Measurements from ENCODE around the gene VWA8. TPM values are rescaled to one million over a fixed set of nuclear protein-coding genes. Genes with fewer than 3 reads are reported as not detected.
"Not testable (repeated sequence)": the region's sequence is repeated elsewhere in the genome, so short reads cannot be mapped to it uniquely, and the experiment has no call there.

Gene VWA8
- polyA plus RNA-seq, 1 donor from 2014 or later = 3.7 TPM

DNA sequence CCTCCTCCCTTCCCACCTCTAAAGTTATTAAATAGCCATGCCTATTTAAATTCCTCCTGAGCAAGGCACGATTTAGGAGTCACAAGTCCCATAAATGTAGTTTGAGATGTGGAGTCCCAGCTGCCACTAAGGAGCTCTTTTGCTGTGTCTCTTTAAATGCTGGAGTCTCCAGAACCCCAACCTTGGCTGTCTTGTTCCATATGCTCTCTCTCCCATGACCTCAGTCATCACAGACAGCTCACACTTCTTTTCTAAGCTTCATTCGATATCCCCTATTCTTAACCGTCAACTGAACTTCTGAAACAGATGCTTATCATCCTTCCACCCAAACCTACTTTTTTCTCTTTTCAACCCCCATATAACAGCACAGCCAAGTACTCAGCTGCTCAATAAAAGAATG is 197.1 kb downstream of the VWA8 start:
- Mint-ChIP-seq H3K4me1 (no peaks in the 10 kb centered on the region), H3K36me3 (peaks cover 7% of the 10 kb centered on the region), H3K4me3 (no peak overlapping the region), H3K27ac (no peak overlapping the region), H3K27me3 (no peaks in the 10 kb centered on the region), H3K9me3 (no peaks in the 10 kb centered on the region)

DNA sequence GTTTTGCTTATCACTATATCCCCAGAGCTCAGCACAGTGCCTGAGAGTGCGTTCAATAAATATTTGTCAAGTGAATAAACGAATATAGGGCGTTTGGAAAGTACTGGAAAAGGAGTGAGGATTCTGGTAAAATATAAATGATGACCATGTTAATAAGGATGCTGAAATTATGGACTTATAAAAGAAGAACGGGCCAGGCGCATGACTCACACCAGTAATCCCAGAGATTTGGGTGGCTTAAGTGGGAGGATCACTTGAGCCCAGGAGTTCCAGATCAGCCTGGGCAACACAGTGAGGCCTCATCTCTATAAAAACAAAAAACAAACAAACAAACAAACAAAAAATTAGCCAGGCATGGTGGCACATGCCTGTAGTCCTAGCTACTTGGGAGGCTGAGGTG is 198.1 kb downstream of the VWA8 start:
- Mint-ChIP-seq H3K27ac (no peak overlapping the region), H3K4me1 (no peaks in the 10 kb centered on the region), H3K9me3 (no peaks in the 10 kb centered on the region), H3K27me3 (no peaks in the 10 kb centered on the region), H3K36me3 (peaks cover 8% of the 10 kb centered on the region), H3K4me3 (no peak overlapping the region)

GRCh38 chr13:41756198-41756880 is 204.6 kb downstream of the VWA8 start:
- H3K9me3 Mint-ChIP-seq = peaks cover 0 to 3% (median 0%) of the 10 kb centered on the region in 3 donors
- no peaks in the 10 kb centered on the region for H3K27me3 Mint-ChIP-seq
- H3K4me3 Mint-ChIP-seq = no peak overlapping the region
- no peak overlapping the region for H3K27ac Mint-ChIP-seq
- peaks cover 12% of the 10 kb centered on the region for H3K36me3 Mint-ChIP-seq
- H3K4me1 Mint-ChIP-seq = no peaks in the 10 kb centered on the region

GRCh38 chr13:41751734-41752445 is 209.0 kb downstream of the VWA8 start:
- Mint-ChIP-seq H3K4me3 (no peak overlapping the region), H3K4me1 (no peaks in the 10 kb centered on the region), H3K27me3 (no peaks in the 10 kb centered on the region), H3K9me3 (peaks cover 0 to 3% (median 0%) of the 10 kb centered on the region in 3 donors), H3K27ac (no peak overlapping the region), H3K36me3 (peaks cover 29% of the 10 kb centered on the region)

DNA sequence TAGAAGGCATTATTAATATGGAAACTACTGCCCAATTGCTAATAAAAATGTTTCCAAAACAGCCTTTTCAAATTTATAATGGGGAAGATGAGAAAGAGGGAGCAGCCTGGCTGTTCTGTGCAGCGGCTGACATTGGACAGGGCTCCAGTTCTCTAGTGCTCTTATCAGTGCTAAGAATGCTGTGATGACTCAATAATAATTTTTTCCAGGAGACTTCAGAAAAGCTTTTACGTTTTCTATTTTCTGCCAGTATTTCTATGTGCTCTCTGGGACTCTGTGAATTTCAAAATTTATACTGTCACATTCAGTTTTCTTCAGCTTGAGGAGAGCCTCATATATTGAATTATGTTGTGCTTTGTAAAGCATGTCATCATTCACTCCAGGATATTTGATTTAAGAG is 209.6 kb downstream of the VWA8 start:
- Mint-ChIP-seq H3K4me1 (no peaks in the 10 kb centered on the region), H3K27ac (no peak overlapping the region), H3K4me3 (no peak overlapping the region), H3K36me3 (peaks cover 33% of the 10 kb centered on the region), H3K9me3 (peaks cover 0 to 3% (median 0%) of the 10 kb centered on the region in 3 donors), H3K27me3 (no peaks in the 10 kb centered on the region)

DNA sequence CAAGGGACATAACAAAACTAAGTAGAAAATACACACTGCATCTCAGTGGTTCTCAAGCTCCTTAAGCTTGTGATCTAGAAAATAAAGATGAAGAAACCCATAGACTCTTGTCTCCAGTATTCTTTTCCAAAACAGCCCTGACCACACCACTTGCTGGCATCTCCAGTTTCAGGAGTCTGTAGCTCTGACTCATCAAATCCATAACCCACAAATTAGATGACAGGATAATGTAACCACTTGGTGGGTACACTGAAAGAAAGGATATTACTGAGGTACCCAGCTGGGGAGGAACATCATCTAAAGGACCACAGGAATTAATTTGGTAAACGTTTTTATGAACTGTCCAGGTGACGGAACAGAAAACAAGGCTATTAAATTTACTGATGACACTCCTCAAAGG is 214.7 kb downstream of the VWA8 start:
- Mint-ChIP-seq H3K27ac (no peak overlapping the region), H3K4me3 (no peak overlapping the region), H3K27me3 (no peaks in the 10 kb centered on the region), H3K9me3 (no peaks in the 10 kb centered on the region), H3K4me1 (no peaks in the 10 kb centered on the region), H3K36me3 (peaks cover 29% of the 10 kb centered on the region)

GRCh38 chr13:41745496-41745895 is 215.4 kb downstream of the VWA8 start:
- not testable (repeated sequence) for H3K9me3 Mint-ChIP-seq, H3K4me3 Mint-ChIP-seq, H3K4me1 Mint-ChIP-seq, H3K27me3 Mint-ChIP-seq, H3K27ac Mint-ChIP-seq
- peaks cover 30% of the 10 kb centered on the region for H3K36me3 Mint-ChIP-seq

GRCh38 chr13:41742917-41743552 is 217.9 kb downstream of the VWA8 start:
- Mint-ChIP-seq H3K36me3 (peaks cover 13% of the 10 kb centered on the region), H3K27ac (no peak overlapping the region), H3K4me1 (no peaks in the 10 kb centered on the region), H3K27me3 (no peaks in the 10 kb centered on the region), H3K4me3 (no peak overlapping the region), H3K9me3 (no peaks in the 10 kb centered on the region)

- Mint-ChIP-seq H3K4me3 (no peak overlapping the region), H3K4me1 (no peaks in the 10 kb centered on the region), H3K36me3 (peaks cover 5% of the 10 kb centered on the region), H3K27me3 (no peaks in the 10 kb centered on the region), H3K27ac (no peak overlapping the region), H3K9me3 (no peaks in the 10 kb centered on the region)
Observed at GRCh38 chr13:41740479-41740878, 220.4 kb downstream of the VWA8 start.

- no peak overlapping the region for H3K4me3 Mint-ChIP-seq
- H3K27me3 Mint-ChIP-seq = no peaks in the 10 kb centered on the region
- H3K27ac Mint-ChIP-seq = no peak overlapping the region
- H3K4me1 Mint-ChIP-seq = peaks cover 0 to 1% (median 0%) of the 10 kb centered on the region in 3 donors
- no peaks in the 10 kb centered on the region for H3K9me3 Mint-ChIP-seq
- H3K36me3 Mint-ChIP-seq = peaks cover 9% of the 10 kb centered on the region
Observed at GRCh38 chr13:41722684-41723535, 238.0 kb downstream of the VWA8 start.

DNA sequence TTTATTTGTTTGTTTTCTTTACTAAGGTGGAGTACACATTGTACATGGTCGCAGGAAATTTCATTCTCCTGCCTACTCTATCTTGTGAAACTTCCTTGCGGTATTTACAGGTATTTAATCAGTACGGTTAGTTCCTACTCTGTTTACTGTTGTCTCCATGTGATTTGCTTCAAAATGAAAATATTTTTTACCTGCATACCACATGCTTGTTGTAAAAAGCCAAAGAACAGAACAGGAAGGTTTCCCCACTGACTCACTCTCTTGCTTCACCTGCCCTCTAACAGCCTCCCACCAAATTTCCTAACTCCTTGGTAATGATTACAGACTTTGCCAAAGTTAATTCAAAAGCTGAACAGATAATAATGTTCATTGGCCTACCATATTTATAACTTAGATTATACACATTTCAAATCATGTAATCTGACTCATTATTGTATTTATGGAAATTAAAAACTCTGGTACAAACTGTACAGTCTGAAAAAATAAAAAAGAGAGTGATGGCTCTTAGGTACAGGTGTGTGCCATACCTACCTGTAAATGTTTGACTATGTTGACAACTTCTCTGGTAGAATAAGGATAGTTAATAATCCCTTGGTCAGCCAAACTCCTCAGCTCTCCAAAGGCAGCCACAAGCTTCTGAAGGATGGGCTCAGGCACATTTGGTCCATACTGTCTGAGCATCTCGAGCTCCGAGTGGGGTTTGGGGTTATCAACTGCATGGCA is 239.9 kb downstream of the VWA8 start:
- no peaks in the 10 kb centered on the region for H3K27me3 Mint-ChIP-seq
- H3K36me3 Mint-ChIP-seq = peaks cover 7% of the 10 kb centered on the region
- H3K9me3 Mint-ChIP-seq = no peaks in the 10 kb centered on the region
- H3K27ac Mint-ChIP-seq = no peak overlapping the region
- peaks cover 0 to 1% (median 0%) of the 10 kb centered on the region in 3 donors for H3K4me1 Mint-ChIP-seq
- no peak overlapping the region for H3K4me3 Mint-ChIP-seq

DNA sequence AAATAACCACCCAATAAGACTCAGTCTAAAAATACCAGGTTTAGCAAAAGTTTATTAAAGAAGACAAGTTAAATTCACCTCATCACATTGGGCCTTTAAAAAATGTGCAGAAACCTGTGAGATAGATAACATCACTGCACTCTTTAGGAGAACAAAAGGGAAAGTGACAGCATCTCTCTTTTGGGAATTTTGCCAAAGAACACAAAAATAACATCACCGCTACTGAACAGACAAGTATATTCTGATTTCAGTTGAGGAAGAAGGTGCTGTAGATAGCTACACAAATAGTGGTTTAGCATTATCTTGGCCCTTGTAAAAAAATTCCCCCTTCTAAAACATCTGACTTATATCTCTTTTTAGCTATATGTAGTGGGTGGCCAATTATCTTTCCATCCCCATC is 244.7 kb downstream of the VWA8 start:
- no peak overlapping the region for H3K27ac Mint-ChIP-seq
- no peaks in the 10 kb centered on the region for H3K9me3 Mint-ChIP-seq
- H3K36me3 Mint-ChIP-seq = peaks cover 7% of the 10 kb centered on the region
- peaks cover 0 to 1% (median 0%) of the 10 kb centered on the region in 3 donors for H3K4me1 Mint-ChIP-seq
- no peak overlapping the region for H3K4me3 Mint-ChIP-seq
- no peaks in the 10 kb centered on the region for H3K27me3 Mint-ChIP-seq

DNA sequence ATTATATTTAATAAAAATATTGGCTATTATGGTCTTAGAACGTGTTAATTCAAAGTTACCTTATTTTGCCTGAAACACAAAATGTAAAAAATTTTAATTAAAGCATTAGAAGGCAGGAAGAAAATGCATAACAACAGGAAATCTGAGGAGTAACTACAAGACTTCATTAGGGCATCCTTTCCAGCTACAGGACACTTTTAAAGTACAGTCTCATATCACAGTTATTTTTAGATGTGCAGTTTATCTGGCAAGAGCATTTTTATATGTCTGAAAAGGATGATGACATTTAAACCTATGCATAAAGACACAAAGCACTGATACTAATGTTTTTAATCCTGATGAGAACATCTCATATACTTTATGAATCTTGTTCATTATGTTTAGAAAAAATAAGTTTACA is 247.5 kb downstream of the VWA8 start:
- peaks cover 4% of the 10 kb centered on the region for H3K36me3 Mint-ChIP-seq
- H3K4me3 Mint-ChIP-seq = no peak overlapping the region
- no peaks in the 10 kb centered on the region for H3K4me1 Mint-ChIP-seq
- H3K27me3 Mint-ChIP-seq = no peaks in the 10 kb centered on the region
- no peaks in the 10 kb centered on the region for H3K9me3 Mint-ChIP-seq
- H3K27ac Mint-ChIP-seq = no peak overlapping the region

DNA sequence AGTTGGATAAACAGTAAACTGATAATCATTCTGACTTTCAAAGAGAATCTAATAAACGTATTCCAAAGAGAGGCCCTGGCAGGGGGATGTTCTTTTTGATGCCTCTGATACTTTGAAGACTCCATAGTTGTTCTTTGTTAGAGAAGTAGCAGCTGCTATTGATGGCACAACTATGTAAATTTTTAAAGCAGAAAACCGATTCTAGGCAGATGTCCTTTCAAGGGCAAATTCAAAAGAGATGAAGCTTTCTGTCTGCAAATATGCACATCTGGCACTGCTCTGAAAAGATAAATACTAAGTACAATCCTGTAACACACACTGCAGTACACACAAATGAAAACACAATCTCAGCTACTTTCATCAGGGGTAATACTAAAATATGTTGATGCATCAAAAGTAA is 250.1 kb downstream of the VWA8 start:
- H3K4me1 Mint-ChIP-seq = peaks cover 0 to 1% (median 0%) of the 10 kb centered on the region in 3 donors
- no peaks in the 10 kb centered on the region for H3K27me3 Mint-ChIP-seq
- H3K36me3 Mint-ChIP-seq = peaks cover 10% of the 10 kb centered on the region
- no peak overlapping the region for H3K27ac Mint-ChIP-seq
- no peaks in the 10 kb centered on the region for H3K9me3 Mint-ChIP-seq
- H3K4me3 Mint-ChIP-seq = no peak overlapping the region

All from IgD-negative memory B cell (primary cell).